KMS-11 (cell line): ENCODE data around the gene CCDC63.
"Not testable (repeated sequence)": the region's sequence is repeated elsewhere in the genome, so short reads cannot be mapped to it uniquely, and the experiment has no call there.

ENCODE experiments used
- H2AFZ ChIP-seq: fragments of 200-600 bp; sonication (generic); 2 replicates; pipeline ENCODE4 v1.6.1; 2016; ENCODE audit warnings: antibody characterized with exemption, mixed run types, low read depth
- H3K27ac ChIP-seq: fragments of 200-600 bp; sonication (generic); 2 replicates; pipeline ENCODE4 v1.6.1; 2016; ENCODE audit warnings: mild to moderate bottlenecking, mixed run types
- H3K27me3 ChIP-seq: fragments of 200-600 bp; sonication (generic); 2 replicates; pipeline ENCODE4 v1.6.1; 2017; ENCODE audit warnings: mild to moderate bottlenecking, low read depth, mixed run types, moderate library complexity; ENCODE audit not compliant: insufficient read depth
- H3K36me3 ChIP-seq: fragments of 200-600 bp; sonication (generic); 2 replicates; pipeline ENCODE4 v1.6.1; 2017; ENCODE audit warnings: mild to moderate bottlenecking, mixed run types; ENCODE audit not compliant: insufficient read depth
- H3K4me1 ChIP-seq: fragments of 200-600 bp; sonication (generic); 2 replicates; pipeline ENCODE4 v1.6.1; 2016; ENCODE audit warnings: mild to moderate bottlenecking, low read depth, mixed run types; ENCODE audit not compliant: poor library complexity, severe bottlenecking
- H3K4me2 ChIP-seq: fragments of 200-600 bp; sonication (generic); 2 replicates; pipeline ENCODE4 v1.7.0; 2016; ENCODE audit warnings: mild to moderate bottlenecking, mixed run types
- H3K4me3 ChIP-seq: fragments of 200-600 bp; sonication (generic); IDR thresholded peaks from 2 replicates; pipeline ENCODE4 v1.6.1; 2017; ENCODE audit warnings: low read depth, low read length, mixed read lengths; ENCODE audit not compliant: insufficient read depth
- H3K79me2 ChIP-seq: fragments of 200-600 bp; sonication (generic); 2 replicates; pipeline ENCODE4 v1.6.1; 2016; ENCODE audit warnings: low read depth, mixed run types; ENCODE audit not compliant: insufficient read depth
- H3K9ac ChIP-seq: fragments of 200-600 bp; sonication (generic); 2 replicates; pipeline ENCODE4 v1.6.1; 2016; ENCODE audit warnings: mild to moderate bottlenecking, mixed run types
- H4K20me1 ChIP-seq: fragments of 200-600 bp; sonication (generic); 2 replicates; pipeline ENCODE4 v1.6.1; 2016; ENCODE audit warnings: mild to moderate bottlenecking, mixed run types; ENCODE audit not compliant: insufficient read depth
- CTCF ChIP-seq: fragments of 200-600 bp; sonication (generic); conservative IDR thresholded peaks from 2 replicates; pipeline ENCODE4 v1.6.1; 2017; ENCODE audit warnings: low read depth, mild to moderate bottlenecking, antibody characterized with exemption, low read length, moderate library complexity, mixed read lengths

Gene CCDC63

GRCh38 chr12:110853836-110854235 lies 7.0 kb downstream of the CCDC63 start:
- TF ChIP-seq CTCF, result no peak
- Histone ChIP-seq H3K4me2 (no peak overlapping the region), H3K4me3 (no peak overlapping the region), H4K20me1 (no peaks in the 10 kb centered on the region), H3K79me2 (no peaks in the 10 kb centered on the region), H3K4me1 (no peaks in the 10 kb centered on the region), H3K36me3 (no peaks in the 10 kb centered on the region), H3K27me3 (no peaks in the 10 kb centered on the region), H3K27ac (no peak overlapping the region), H3K9ac (no peak overlapping the region), H2AFZ (no peak overlapping the region)

- Histone ChIP-seq H3K27me3 (no peaks in the 10 kb centered on the region), H3K4me1 (no peaks in the 10 kb centered on the region), H3K9ac (no peak overlapping the region), H3K27ac (no peak overlapping the region), H3K4me3 (no peak overlapping the region), H3K36me3 (no peaks in the 10 kb centered on the region), H3K4me2 (no peak overlapping the region), H4K20me1 (no peaks in the 10 kb centered on the region), H3K79me2 (no peaks in the 10 kb centered on the region), H2AFZ (no peak overlapping the region)
- TF ChIP-seq CTCF, result no peak
Measured at GRCh38 chr12:110856542-110856941, 9.8 kb downstream of the CCDC63 start.

GRCh38 chr12:110857528-110857927 lies 10.7 kb downstream of the CCDC63 start:
- Histone ChIP-seq H3K4me1 (no peaks in the 10 kb centered on the region), H3K79me2 (no peaks in the 10 kb centered on the region), H3K9ac (no peak overlapping the region), H3K27me3 (no peaks in the 10 kb centered on the region), H3K36me3 (no peaks in the 10 kb centered on the region), H3K4me2 (no peak overlapping the region), H3K27ac (no peak overlapping the region), H3K4me3 (no peak overlapping the region), H4K20me1 (no peaks in the 10 kb centered on the region), H2AFZ (no peak overlapping the region)
- no peak for TF ChIP-seq CTCF

- H3K4me2 ChIP-seq, H3K27me3 ChIP-seq, H4K20me1 ChIP-seq, H3K79me2 ChIP-seq, H2AFZ ChIP-seq, H3K9ac ChIP-seq, H3K4me3 ChIP-seq, H3K36me3 ChIP-seq, H3K4me1 ChIP-seq, H3K27ac ChIP-seq: not testable (repeated sequence)
Measured at GRCh38 chr12:110857954-110858353, 11.2 kb downstream of the CCDC63 start.

GRCh38 chr12:110858848-110859247 lies 12.1 kb downstream of the CCDC63 start:
- no peaks in the 10 kb centered on the region for H3K36me3 ChIP-seq
- H3K27ac ChIP-seq, result no peak overlapping the region
- H2AFZ ChIP-seq, result no peak overlapping the region
- H3K4me1 ChIP-seq, result no peaks in the 10 kb centered on the region
- H3K9ac ChIP-seq, result no peak overlapping the region
- H3K79me2 ChIP-seq, result no peaks in the 10 kb centered on the region
- H3K4me3 ChIP-seq, result no peak overlapping the region
- H4K20me1 ChIP-seq, result no peaks in the 10 kb centered on the region
- no peak for TF ChIP-seq CTCF
- H3K27me3 ChIP-seq, result no peaks in the 10 kb centered on the region
- H3K4me2 ChIP-seq, result no peak overlapping the region
